Fibroblast of mammary gland (primary cell): ENCODE results near the gene FXYD1.

Experiments used
- DNase-seq: peaks from one replicate; pipeline ENCODE4 v3.0.0-alpha.2; 2010; ENCODE audit warnings: low read depth
- H3K4me3 ChIP-seq: 2 replicates; pipeline ENCODE4 v1.5.1; 2011; ENCODE audit warnings: low read depth, mild to moderate bottlenecking, low read length, moderate library complexity; ENCODE audit not compliant: control insufficient read depth
- CTCF ChIP-seq: conservative IDR thresholded peaks from 2 replicates; pipeline ENCODE4 v1.5.1; 2011; ENCODE audit warnings: low read depth, low read length, inconsistent platforms; ENCODE audit not compliant: control insufficient read depth, insufficient read depth

The FXYD1 gene

DNA sequence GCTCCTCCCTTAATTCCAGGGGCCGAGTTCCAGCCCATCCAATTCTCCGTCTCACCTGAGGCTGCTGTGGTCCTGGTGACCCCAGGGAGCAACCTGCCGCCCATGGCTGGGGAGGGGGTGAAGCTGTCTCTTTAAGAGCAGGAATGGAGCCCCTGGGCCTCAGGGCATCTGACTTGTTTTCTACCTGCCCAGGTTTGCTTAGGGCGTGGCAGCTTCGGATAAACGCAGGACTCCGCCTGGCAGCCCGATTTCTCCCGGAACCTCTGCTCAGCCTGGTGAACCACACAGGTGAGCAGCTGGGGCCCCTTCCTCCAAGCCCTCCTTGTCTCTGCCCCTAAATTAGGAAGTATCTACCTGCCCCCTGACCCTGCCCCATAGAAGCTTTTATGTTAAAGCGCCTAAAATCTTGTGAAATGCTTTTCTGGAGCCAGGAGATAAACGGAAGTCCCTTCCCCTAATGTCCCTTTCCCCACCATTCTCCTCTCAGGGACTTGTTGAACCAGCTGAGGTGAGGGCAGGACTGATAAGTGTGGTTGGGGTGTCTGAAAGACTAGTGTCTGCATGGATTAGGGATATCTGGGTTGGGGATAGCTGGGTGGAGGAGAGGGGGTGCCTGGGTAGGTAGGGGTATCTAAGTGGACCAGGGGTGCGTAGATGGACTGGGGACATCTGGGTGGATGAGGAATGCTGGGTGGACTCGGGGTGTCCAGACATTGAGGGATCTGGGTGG, 22.4 kb upstream of the FXYD1 start:
- no peak for TF ChIP-seq CTCF
- no peak for DNase-seq
- no peak overlapping the region for H3K4me3 ChIP-seq

GRCh38 chr19:35117116-35117515, 21.5 kb upstream of the FXYD1 start:
- H3K4me3 ChIP-seq: no peak overlapping the region
- TF ChIP-seq CTCF: no peak

GRCh38 chr19:35117799-35118198, 20.8 kb upstream of the FXYD1 start:
- DNase-seq: no peak
- H3K4me3 ChIP-seq: no peak overlapping the region
- TF ChIP-seq CTCF: no peak

More at GRCh38 chr19:35117116-35117515, 21.5 kb upstream of the FXYD1 start:
- DNase-seq: no peak

DNA sequence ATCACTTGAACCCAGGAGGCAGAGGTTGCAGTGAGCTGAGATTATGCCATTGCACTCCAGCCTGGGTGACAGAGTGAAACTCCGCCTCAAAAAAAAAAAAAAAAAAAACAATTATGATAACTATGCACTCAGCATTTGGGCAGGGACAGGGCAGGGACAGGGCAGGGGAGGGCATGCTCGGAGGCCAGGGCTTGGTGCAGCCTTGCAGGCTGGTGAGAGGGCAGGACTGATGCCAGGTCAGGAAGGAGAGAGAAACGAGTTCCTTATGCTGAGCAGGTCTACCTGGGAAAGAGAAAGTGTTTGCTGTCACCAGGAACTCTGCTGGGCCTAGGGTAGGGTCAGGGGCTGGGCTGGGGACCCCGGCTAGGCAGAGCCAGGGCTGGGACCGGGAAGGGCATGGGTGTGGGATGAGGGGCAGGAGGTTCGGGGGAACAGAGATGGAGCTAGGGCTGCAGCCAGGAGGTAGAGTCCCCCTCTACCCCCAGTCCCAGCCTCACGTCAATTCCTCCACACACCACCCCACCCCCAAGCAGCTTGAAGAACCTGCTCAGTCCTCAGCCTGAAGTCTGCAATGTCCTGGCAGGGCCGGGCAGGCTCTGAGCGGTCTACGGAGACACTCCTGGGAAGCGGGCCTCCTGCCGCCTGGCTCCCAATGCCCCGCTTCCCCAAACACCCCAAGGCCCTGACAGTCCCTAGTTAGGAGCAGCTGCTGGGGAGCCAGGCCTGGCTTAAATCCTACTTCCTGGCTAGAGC, 20.2 kb upstream of the FXYD1 start:
- DNase-seq: no peak
- no peak overlapping the region for H3K4me3 ChIP-seq
- TF ChIP-seq CTCF: no peak

- no peak for DNase-seq
- no peak for TF ChIP-seq CTCF
- H3K4me3 ChIP-seq: no peak overlapping the region
Measured at GRCh38 chr19:35119091-35119490, 19.5 kb upstream of the FXYD1 start.

GRCh38 chr19:35119578-35120155, 19.0 kb upstream of the FXYD1 start:
- no peak for TF ChIP-seq CTCF
- DNase-seq: no peak
- no peak overlapping the region for H3K4me3 ChIP-seq
